SK-N-SH (cell line): ENCODE results near the gene TMEM212. TPM values are rescaled to one million over a fixed set of nuclear protein-coding genes. Genes with fewer than 3 reads are reported as not detected.

Experiments used
- CTCF ChIA-PET: fragments of 300-600, 350-600 bp; formaldehyde crosslinking; extraction: SDS; loops from one replicate; lab custom pipeline; 2021; lab: Yijun Ruan, JAX
- POLR2A ChIA-PET: fragments of 350-600 bp; sonication (Branson Sonifier 250); formaldehyde crosslinking; extraction: SDS; loops from one replicate; lab custom pipeline; 2020; ENCODE audit warnings: antibody characterized with exemption, inconsistent platforms; lab: Yijun Ruan, JAX
- DNase-seq: peaks from one replicate; pipeline ENCODE4 v3.0.0; 2012
- H2AFZ ChIP-seq: fragments of 200-600 bp; sonication (generic); 2 replicates; pipeline ENCODE4 v1.8.1; 2016; ENCODE audit warnings: antibody characterized with exemption, mild to moderate bottlenecking, low read depth
- H3F3A ChIP-seq: fragments of 200-600 bp; sonication (generic); replicated peaks from 2 replicates; pipeline ENCODE3; 2016; ENCODE audit warnings: antibody characterized with exemption, mild to moderate bottlenecking; ENCODE audit not compliant: insufficient read depth
- H3K27ac ChIP-seq, 2 experiments: fragments of 200-500 bp in 1 of 2; fragments of 200-600 bp in 1 of 2; sonication (Bioruptor generic) in 1 of 2; sonication (generic), shearing (Covaris generic) in 1 of 2; 2 replicates each; pipeline versions ENCODE4 v1.5.1 to v1.6.1; 2014 to 2016; ENCODE audit warnings: low read depth in 2 of 2, inconsistent platforms in 1 of 2, low read length in 1 of 2, mild to moderate bottlenecking in 1 of 2, mixed read lengths in 1 of 2
- H3K27me3 ChIP-seq: fragments of 200-600 bp; sonication (generic), shearing (Covaris generic); 2 replicates; pipeline ENCODE4 v1.6.1; 2016; ENCODE audit warnings: mixed run types; ENCODE audit not compliant: insufficient read depth
- H3K36me3 ChIP-seq, 2 experiments: fragments of 200-500 bp in 1 of 2; fragments of 200-600 bp in 1 of 2; sonication (Bioruptor generic) in 1 of 2; sonication (generic) in 1 of 2; replicated peaks in 1 of 2; 2 replicates each; pipeline versions ENCODE3 to v1.5.1; 2014 to 2016; ENCODE audit warnings: low read length in 1 of 2, mild to moderate bottlenecking in 1 of 2; ENCODE audit not compliant: insufficient read depth in 2 of 2, control insufficient read depth in 1 of 2
- H3K4me1 ChIP-seq, 2 experiments: fragments of 200-500 bp in 1 of 2; fragments of 200-600 bp in 1 of 2; sonication (Bioruptor generic) in 1 of 2; sonication (generic), shearing (Covaris generic) in 1 of 2; 2 replicates each; pipeline versions ENCODE4 v1.5.1 to v1.6.1; 2014 to 2016; ENCODE audit warnings: low read depth in 1 of 2, low read length in 1 of 2, mixed run types in 1 of 2; ENCODE audit not compliant: insufficient read depth in 2 of 2, control insufficient read depth in 1 of 2
- H3K4me2 ChIP-seq: fragments of 200-600 bp; sonication (generic), shearing (Covaris generic); 2 replicates; pipeline ENCODE4 v1.6.1; 2017; ENCODE audit warnings: mixed run types
- H3K4me3 ChIP-seq, 2 experiments: fragments of 200-500 bp in 1 of 2; fragments of 200-600 bp in 1 of 2; sonication (Bioruptor generic) in 1 of 2; sonication (generic), shearing (Covaris generic) in 1 of 2; 2 replicates each; pipeline versions ENCODE4 v1.5.1 to v1.8.1; 2014 to 2016; ENCODE audit warnings: low read depth in 2 of 2, inconsistent platforms in 1 of 2, low read length in 1 of 2, mild to moderate bottlenecking in 1 of 2, mixed read lengths in 1 of 2, moderate library complexity in 1 of 2
- H3K79me2 ChIP-seq: fragments of 200-600 bp; sonication (generic); 2 replicates; pipeline ENCODE4 v1.8.1; 2017; ENCODE audit warnings: mild to moderate bottlenecking; ENCODE audit not compliant: insufficient read depth
- H3K9ac ChIP-seq: fragments of 200-600 bp; sonication (generic); 2 replicates; pipeline ENCODE4 v1.6.1; 2017; ENCODE audit warnings: mixed run types
- H3K9me2 ChIP-seq: fragments of 200-600 bp; sonication (generic); 2 replicates; pipeline ENCODE4 v1.6.1; 2017; ENCODE audit warnings: mixed run types
- H3K9me3 ChIP-seq: fragments of 200-600 bp; sonication (generic); 2 replicates; pipeline ENCODE4 v1.6.1; 2017; ENCODE audit warnings: mixed run types, mild to moderate bottlenecking, moderate library complexity
- H4K20me1 ChIP-seq: fragments of 200-600 bp; sonication (generic); 2 replicates; pipeline ENCODE4 v1.6.1; 2017; ENCODE audit warnings: mild to moderate bottlenecking, mixed run types; ENCODE audit not compliant: insufficient read depth
- FOSL2 ChIP-seq: IDR thresholded peaks from 2 replicates; pipeline ENCODE4 v1.4.0; 2012; ENCODE audit warnings: low read depth, mild to moderate bottlenecking, moderate library complexity, borderline replicate concordance
- FOXJ3 ChIP-seq: sonication (generic); formaldehyde crosslinking; IDR thresholded peaks from 2 replicates; pipeline ENCODE4 v1.5.1; 2020; ENCODE audit warnings: mild to moderate bottlenecking, missing genetic modification reagents
- GABPA ChIP-seq: IDR thresholded peaks from 2 replicates; pipeline ENCODE4 v1.4.0; 2012; ENCODE audit warnings: low read depth, mild to moderate bottlenecking
- GATA2 ChIP-seq: sonication (generic); formaldehyde crosslinking; IDR thresholded peaks from 2 replicates; pipeline ENCODE4 v1.5.0; 2020; ENCODE audit warnings: mild to moderate bottlenecking, missing genetic modification reagents
- MXI1 ChIP-seq: IDR thresholded peaks from 2 replicates; pipeline ENCODE4 v1.6.1; 2012; ENCODE audit warnings: mild to moderate bottlenecking, low read depth, low read length, improper control_type of control experiment
- PBX3 ChIP-seq: IDR thresholded peaks from 2 replicates; pipeline ENCODE4; 2012
- POLR2AphosphoS5 ChIP-seq: IDR thresholded peaks from 2 replicates; pipeline ENCODE4 v1.6.1; 2012; ENCODE audit warnings: low read depth, low read length
- RAD21 ChIP-seq: IDR thresholded peaks from 2 replicates; pipeline ENCODE4 v1.6.1; 2012; ENCODE audit warnings: mild to moderate bottlenecking, low read length
- RCOR1 ChIP-seq: fragments of 150-350 bp; IDR thresholded peaks from 2 replicates; pipeline ENCODE4 v1.6.1; 2017; ENCODE audit warnings: antibody characterized with exemption, low read length
- REST ChIP-seq: IDR thresholded peaks from 2 replicates; pipeline ENCODE4 v1.6.1; 2012; ENCODE audit warnings: mild to moderate bottlenecking, low read depth, low read length, moderate library complexity
- SMC3 ChIP-seq: IDR thresholded peaks from 2 replicates; pipeline ENCODE4 v1.6.1; 2012; ENCODE audit warnings: low read depth, low read length, improper control_type of control experiment
- TCF12 ChIP-seq: IDR thresholded peaks from 2 replicates; pipeline ENCODE4 v1.4.0; 2012
- YY1 ChIP-seq: IDR thresholded peaks from 2 replicates; pipeline ENCODE4 v1.4.0; 2012; ENCODE audit warnings: low read depth, mild to moderate bottlenecking
- ZBTB33 ChIP-seq: IDR thresholded peaks from 2 replicates; pipeline ENCODE4 v1.4.0; 2012; ENCODE audit warnings: low read depth, borderline replicate concordance
- WGBS: methylation state at CpG from one replicate; pipeline ENCODE4 v1.1.6; 2017; ENCODE audit warnings: low lambda C conversion rate; 5-methylcytosine and 5-hydroxymethylcytosine counted together
- polyA plus RNA-seq, 3 experiments: library from polyadenylated mRNA; depleted of rRNA; stranded (reverse); fragments of >200 nt; gene quantifications; 2 replicates each; pipeline ENCODE4 v1.2.3, GENCODE V29; 2012

The TMEM212 gene
- polyA plus RNA-seq, 1 of the 3 experiments (the other 2 are of a cell fraction), result not detected

DNA sequence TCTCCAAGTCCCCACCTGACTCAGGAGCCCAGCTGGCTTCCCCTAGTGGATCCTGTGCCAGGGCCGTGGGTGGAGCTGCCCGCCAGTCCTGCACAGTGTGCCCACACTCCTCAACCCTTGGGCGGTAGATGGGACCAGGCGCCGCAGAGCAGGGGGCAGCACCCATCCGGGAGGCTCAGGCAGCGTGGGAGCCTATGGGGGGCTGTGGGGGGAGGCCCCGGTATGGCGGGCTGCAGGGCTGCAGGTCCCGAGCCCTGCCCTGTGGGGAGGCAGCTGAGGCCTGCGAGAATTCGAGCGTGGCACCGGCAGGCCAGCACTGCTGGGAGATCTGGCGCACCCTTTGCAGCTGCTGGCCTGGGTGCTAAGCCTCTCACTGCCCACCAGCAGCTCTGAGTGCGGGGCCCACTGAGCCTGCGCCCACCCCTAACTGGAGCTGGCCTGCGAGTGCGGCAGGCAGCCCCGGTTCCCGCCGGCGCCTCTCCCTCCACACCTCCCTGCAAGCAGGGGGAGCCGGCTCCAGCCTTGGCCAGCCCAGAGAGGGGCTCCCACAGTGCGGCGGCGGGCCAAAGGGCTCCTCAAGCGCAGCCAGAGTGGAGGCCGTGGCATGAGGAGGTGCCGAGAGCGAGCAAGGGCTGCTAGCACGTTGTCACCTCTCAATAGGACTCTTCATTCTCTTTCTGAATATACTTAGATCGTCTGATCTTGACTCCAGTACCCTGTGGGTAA is 64.0 kb downstream of the TMEM212 start:
- 86% methylated on average over 15 of the region's 33 CpGs for WGBS

More for the DNA sequence above, 64.0 kb downstream of the TMEM212 start:
- Histone ChIP-seq H3K36me3 (no peaks in the 10 kb centered on the region), H2AFZ (no peak overlapping the region), H3K27ac (no peak overlapping the region), H3K79me2 (no peaks in the 10 kb centered on the region), H4K20me1 (no peaks in the 10 kb centered on the region), H3K4me2 (no peak overlapping the region), H3K9me3 (no peaks in the 10 kb centered on the region), H3K9me2 (no peaks in the 10 kb centered on the region), H3K4me1 (no peaks in the 10 kb centered on the region), H3K4me3 (no peak overlapping the region), H3K9ac (no peak overlapping the region), H3K27me3 (no peaks in the 10 kb centered on the region), H3F3A (no peaks in the 10 kb centered on the region)
- TF ChIP-seq GATA2 (CRISPR knock-in tag) (no peak), SMC3 (no peak), FOSL2 (no peak), REST (no peak), FOXJ3 (no peak), ZBTB33 (no peak), POLR2AphosphoS5 (no peak), RCOR1 (no peak), YY1 (no peak), RAD21 (no peak), MXI1 (no peak), PBX3 (no peak), TCF12 (no peak), GABPA (no peak)
- CTCF ChIA-PET, result no interaction called here
- no peak for DNase-seq
- POLR2A ChIA-PET, result interaction anchor here (0.5 kb wide), 1 partner anchor 19 kb away, joined by 5 read pairs; no protein-coding TSS in a partner anchor
